GM19395 (cell line): Measurements from ENCODE around the gene CD4.
"Not testable (repeated sequence)": the region's sequence is repeated elsewhere in the genome, so short reads cannot be mapped to it uniquely, and the experiment has no call there.

ENCODE experiments used
- ATAC-seq: cut with Tn5 transposase; IDR thresholded peaks from one replicate; pipeline ENCODE4 v1.9.1; 2021; ENCODE audit warnings: mild to moderate bottlenecking, moderate library complexity; ENCODE audit not compliant: unreplicated experiment

CD4 gene

GRCh38 chr12:6863586-6864321 lies 74.4 kb downstream of the CD4 start:
- ATAC-seq, result no peak

- not testable (repeated sequence) for ATAC-seq
These were observed 76.0 kb downstream of the CD4 start for GRCh38 chr12:6865307-6865706.

GRCh38 chr12:6866163-6866919 lies 77.0 kb downstream of the CD4 start:
- ATAC-seq, result no peak

GRCh38 chr12:6866920-6867412 lies 77.6 kb downstream of the CD4 start:
- peak; percentile 6 for ATAC-seq

GRCh38 chr12:6867413-6868210 lies 78.3 kb downstream of the CD4 start, which contains the start of gene TPI1:
Gene TPI1, plus strand, starts transcription at chr12:6867531. Its CDS starts 36 bp downstream, at chr12:6867567.
- ATAC-seq, result peak; percentile 54

GRCh38 chr12:6868211-6869048 lies 79.1 kb downstream of the CD4 start:
- ATAC-seq, result no peak

GRCh38 chr12:6869049-6870021 lies 80.0 kb downstream of the CD4 start:
- no peak for ATAC-seq

GRCh38 chr12:6870304-6870703 lies 81.0 kb downstream of the CD4 start:
- not testable (repeated sequence) for ATAC-seq
